PC-3 (cell line): Measurements from ENCODE around the gene USH1C. TPM values are rescaled to one million over a fixed set of nuclear protein-coding genes. Genes with fewer than 3 reads are reported as not detected.

Source experiments
- ATAC-seq: fragments of 200-7000 bp; cut with Tn5 transposase; 2 replicates; pipeline ENCODE4 v1.9.1; 2020; ENCODE audit warnings: mild to moderate bottlenecking, moderate library complexity
- BruUV-seq: library from RNA; stranded (reverse); fragments of 400-500 nt; replicated peaks from 2 replicates; lab custom pipeline; 2021; lab: Mats Ljungman, UMichigan
- CTCF ChIA-PET: fragments of 300-600 bp; sonication (Branson Sonifier 250); formaldehyde crosslinking; loops from one replicate; lab custom pipeline; 2022; ENCODE audit warnings: antibody characterized with exemption; lab: Charles Lee
- POLR2A ChIA-PET: fragments of 300-600 bp; sonication (Branson Sonifier 250); formaldehyde crosslinking; loops from one replicate; lab custom pipeline; 2022; ENCODE audit warnings: antibody characterized with exemption; ENCODE audit not compliant: unreplicated experiment; lab: Charles Lee
- DNase-seq: peaks from one replicate; pipeline ENCODE4 v3.0.0-alpha.2; 2015
- H2AFZ ChIP-seq: fragments of 300-600 bp; sonication (generic); 2 replicates; pipeline ENCODE4 v1.6.0; 2016; ENCODE audit warnings: antibody characterized with exemption, low read length
- H3F3A ChIP-seq: fragments of 300-600 bp; sonication (generic); one replicate; pipeline ENCODE4 v1.6.0; 2017; ENCODE audit warnings: antibody characterized with exemption, low read length, control low read depth, mild to moderate bottlenecking; ENCODE audit not compliant: unreplicated experiment
- H3K27ac ChIP-seq: fragments of 300-600 bp; sonication (generic); 2 replicates; pipeline ENCODE4 v1.5.1; 2016; ENCODE audit warnings: mild to moderate bottlenecking, low read length
- H3K27me3 ChIP-seq: fragments of 300-600 bp; sonication (generic); 2 replicates; pipeline ENCODE4 v1.6.1; 2016; ENCODE audit warnings: low read length, mixed read lengths
- H3K36me3 ChIP-seq: fragments of 300-600 bp; sonication (generic); 2 replicates; pipeline ENCODE4 v1.6.1; 2016; ENCODE audit warnings: low read depth, mixed run types, low read length, mixed read lengths
- H3K4me1 ChIP-seq: fragments of 300-600 bp; sonication (generic); 2 replicates; pipeline ENCODE4 v1.5.1; 2016; ENCODE audit warnings: low read length; ENCODE audit not compliant: insufficient read depth
- H3K4me2 ChIP-seq: fragments of 300-600 bp; sonication (generic); 2 replicates; pipeline ENCODE4 v1.6.0; 2016; ENCODE audit warnings: low read length
- H3K4me3 ChIP-seq: fragments of 300-600 bp; sonication (generic); 2 replicates; pipeline ENCODE4 v1.5.1; 2016; ENCODE audit warnings: mild to moderate bottlenecking, low read length, mixed read lengths
- H3K79me2 ChIP-seq: fragments of 300-600 bp; sonication (generic); 2 replicates; pipeline ENCODE4 v1.6.1; 2017; ENCODE audit warnings: low read length, mixed read lengths
- H3K9ac ChIP-seq: fragments of 300-600 bp; sonication (generic); 2 replicates; pipeline ENCODE4 v1.6.0; 2016; ENCODE audit warnings: mild to moderate bottlenecking, low read length
- H3K9me2 ChIP-seq: fragments of 300-600 bp; sonication (generic); replicated peaks from 2 replicates; pipeline ENCODE4 v1.6.1; 2016; ENCODE audit warnings: mixed run types, low read length, mixed read lengths
- H3K9me3 ChIP-seq: fragments of 300-600 bp; sonication (generic); 2 replicates; pipeline ENCODE4 v1.6.1; 2016; ENCODE audit warnings: low read length, mixed read lengths
- H4K20me1 ChIP-seq: fragments of 300-600 bp; sonication (generic); 2 replicates; pipeline ENCODE4 v1.6.1; 2016; ENCODE audit warnings: low read length, mixed read lengths
- EZH2 ChIP-seq: fragments of 300-600 bp; sonication (generic); IDR thresholded peaks from one replicate; pipeline ENCODE4 v1.6.1; 2017; ENCODE audit warnings: antibody characterized with exemption, mild to moderate bottlenecking, low read length; ENCODE audit not compliant: unreplicated experiment
- EZH2phosphoT487 ChIP-seq: fragments of 300-600 bp; sonication (generic); IDR thresholded peaks from 2 replicates; pipeline ENCODE4 v1.6.1; 2018; ENCODE audit warnings: mild to moderate bottlenecking, antibody characterized with exemption, low read length, borderline replicate concordance
- intact Hi-C: fragments of 100-400 bp; cut with micrococcal nuclease; formaldehyde crosslinking; loops from 2 replicates; pipeline ENCODE4 v1.9.0; 2023
- total RNA-seq: library from RNA; depleted of rRNA; stranded (reverse); fragments of >200 nt; gene quantifications from 2 replicates; pipeline ENCODE4 v1.2.3, GENCODE V29; 2014
- TF ChIP-seq, protein P1 (sequence below): fragments of 300-600 bp; sonication (generic); conservative IDR thresholded peaks from 2 replicates; pipeline ENCODE4 v1.5.1; 2017; ENCODE audit warnings: antibody characterized with exemption, low read depth, mild to moderate bottlenecking, low read length

Gene USH1C
- total RNA-seq, 1 experiment from 2014 or later, result not detected

DNA sequence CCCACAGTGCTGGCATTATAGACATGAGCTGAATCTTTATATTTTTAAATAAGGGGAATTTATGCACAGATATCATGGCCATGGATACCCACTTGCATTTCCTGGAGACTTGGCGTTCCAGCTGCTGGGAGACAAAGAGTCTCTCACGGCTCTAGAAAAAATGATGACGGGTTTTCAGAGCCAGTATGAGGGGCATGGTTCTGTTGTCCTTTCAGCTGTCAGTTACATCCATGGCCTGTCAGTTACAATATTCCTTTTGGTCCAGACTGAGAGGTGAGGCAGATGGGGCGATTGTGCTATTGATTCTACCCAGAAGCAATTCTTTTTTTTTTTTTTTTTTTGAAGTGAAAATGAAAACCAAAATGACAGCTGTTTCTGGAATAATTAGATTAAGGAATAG, 29.7 kb downstream of the USH1C start:
- TF ChIP-seq, protein P1, sequence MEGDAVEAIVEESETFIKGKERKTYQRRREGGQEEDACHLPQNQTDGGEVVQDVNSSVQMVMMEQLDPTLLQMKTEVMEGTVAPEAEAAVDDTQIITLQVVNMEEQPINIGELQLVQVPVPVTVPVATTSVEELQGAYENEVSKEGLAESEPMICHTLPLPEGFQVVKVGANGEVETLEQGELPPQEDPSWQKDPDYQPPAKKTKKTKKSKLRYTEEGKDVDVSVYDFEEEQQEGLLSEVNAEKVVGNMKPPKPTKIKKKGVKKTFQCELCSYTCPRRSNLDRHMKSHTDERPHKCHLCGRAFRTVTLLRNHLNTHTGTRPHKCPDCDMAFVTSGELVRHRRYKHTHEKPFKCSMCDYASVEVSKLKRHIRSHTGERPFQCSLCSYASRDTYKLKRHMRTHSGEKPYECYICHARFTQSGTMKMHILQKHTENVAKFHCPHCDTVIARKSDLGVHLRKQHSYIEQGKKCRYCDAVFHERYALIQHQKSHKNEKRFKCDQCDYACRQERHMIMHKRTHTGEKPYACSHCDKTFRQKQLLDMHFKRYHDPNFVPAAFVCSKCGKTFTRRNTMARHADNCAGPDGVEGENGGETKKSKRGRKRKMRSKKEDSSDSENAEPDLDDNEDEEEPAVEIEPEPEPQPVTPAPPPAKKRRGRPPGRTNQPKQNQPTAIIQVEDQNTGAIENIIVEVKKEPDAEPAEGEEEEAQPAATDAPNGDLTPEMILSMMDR, result no peak
- no peak overlapping the region for H3K9ac ChIP-seq
- H3K27ac ChIP-seq, result no peak overlapping the region
- peaks cover 53% of the 10 kb centered on the region for H3K27me3 ChIP-seq
- no peaks in the 10 kb centered on the region for H3K79me2 ChIP-seq
- no peaks in the 10 kb centered on the region for H3K9me2 ChIP-seq
- no peak overlapping the region for H3K4me2 ChIP-seq
- POLR2A ChIA-PET, result no interaction called here
- no peak overlapping the region for H2AFZ ChIP-seq
- no TSS peak for BruUV-seq
- H4K20me1 ChIP-seq, result no peaks in the 10 kb centered on the region
- no peak for DNase-seq
- CTCF ChIA-PET, result no interaction called here
- H3K9me3 ChIP-seq, result no peaks in the 10 kb centered on the region
- no peaks in the 10 kb centered on the region for H3K4me1 ChIP-seq
- no peak overlapping the region for H3K4me3 ChIP-seq
- ATAC-seq, result no peak
- no peaks in the 10 kb centered on the region for H3K36me3 ChIP-seq
- H3F3A ChIP-seq, result no peaks in the 10 kb centered on the region
- intact Hi-C loops, result no loop called here

DNA sequence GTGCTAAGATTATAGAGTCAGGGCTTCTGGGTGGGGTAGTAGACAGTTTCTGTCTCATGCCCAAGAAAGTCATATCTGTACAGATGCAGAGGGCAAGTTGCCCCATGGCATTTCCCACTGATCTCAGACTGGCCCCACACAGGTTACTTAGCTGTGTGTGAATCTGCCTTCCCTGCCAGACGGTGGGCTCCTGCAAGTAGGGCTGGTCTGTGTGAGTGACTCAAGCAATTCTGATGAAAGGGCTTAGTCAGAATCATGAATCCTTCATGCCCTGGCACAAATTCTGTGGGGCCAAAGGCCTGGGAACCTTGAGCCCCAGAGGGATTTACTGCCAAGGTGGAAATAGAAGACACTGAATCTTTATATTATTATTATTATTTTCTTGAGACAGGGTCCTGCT, 30.4 kb downstream of the USH1C start:
- H3K27ac ChIP-seq, result no peak overlapping the region
- no peaks in the 10 kb centered on the region for H3F3A ChIP-seq
- no peak for TF ChIP-seq EZH2phosphoT487
- TF ChIP-seq, protein P1, result no peak
- no peak for TF ChIP-seq EZH2
- H2AFZ ChIP-seq, result no peak overlapping the region
- no peak for ATAC-seq
- no peaks in the 10 kb centered on the region for H3K9me2 ChIP-seq
- no peaks in the 10 kb centered on the region for H3K9me3 ChIP-seq
- CTCF ChIA-PET, result no interaction called here
- POLR2A ChIA-PET, result no interaction called here
- no peaks in the 10 kb centered on the region for H4K20me1 ChIP-seq
- DNase-seq, result no peak
- no TSS peak for BruUV-seq
- no peaks in the 10 kb centered on the region for H3K79me2 ChIP-seq
- no peak overlapping the region for H3K4me2 ChIP-seq
- H3K4me1 ChIP-seq, result no peaks in the 10 kb centered on the region
- no peak overlapping the region for H3K9ac ChIP-seq
- peaks cover 53% of the 10 kb centered on the region for H3K27me3 ChIP-seq
- H3K4me3 ChIP-seq, result no peak overlapping the region
- intact Hi-C loops, result no loop called here
- no peaks in the 10 kb centered on the region for H3K36me3 ChIP-seq

DNA sequence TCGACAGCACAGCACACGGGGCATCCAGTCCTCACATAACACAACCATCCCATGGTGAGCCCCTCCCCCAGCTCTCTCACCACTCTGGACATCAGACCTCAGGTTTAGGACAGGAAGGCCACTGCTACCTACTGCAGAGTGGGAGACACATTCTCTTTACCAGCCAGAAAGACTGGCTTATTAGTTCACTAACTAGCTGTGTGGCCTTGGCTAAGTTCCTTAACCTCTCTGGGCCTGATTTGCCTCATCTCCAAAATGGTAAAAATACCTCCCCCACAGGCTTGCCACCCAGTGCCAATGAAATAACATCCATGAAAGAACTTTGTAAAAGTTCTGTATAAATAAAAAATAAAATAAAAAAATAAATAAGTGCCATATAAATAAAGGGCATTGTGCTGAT, 32.1 kb downstream of the USH1C start:
- H3K4me3 ChIP-seq, result no peak overlapping the region
- no peaks in the 10 kb centered on the region for H3K36me3 ChIP-seq
- H3K9me2 ChIP-seq, result no peaks in the 10 kb centered on the region
- ATAC-seq (no peak), DNase-seq (no peak)
- no peak overlapping the region for H3K9ac ChIP-seq
- intact Hi-C loops, result no loop called here
- H3K79me2 ChIP-seq, result no peaks in the 10 kb centered on the region
- H3K4me2 ChIP-seq, result no peak overlapping the region
- ChIA-PET CTCF (interaction anchor here (0.7 kb wide), 1 partner anchor 16 kb away, joined by 3 read pairs; no protein-coding TSS in a partner anchor), POLR2A (no interaction called here)
- H4K20me1 ChIP-seq, result no peaks in the 10 kb centered on the region
- H2AFZ ChIP-seq, result no peak overlapping the region
- no peaks in the 10 kb centered on the region for H3K4me1 ChIP-seq
- BruUV-seq, result no TSS peak
- H3F3A ChIP-seq, result no peaks in the 10 kb centered on the region
- TF ChIP-seq EZH2, result no peak
- TF ChIP-seq, protein P1, result no peak
- TF ChIP-seq EZH2phosphoT487, result no peak
- H3K27me3 ChIP-seq, result peaks cover 49% of the 10 kb centered on the region
- H3K27ac ChIP-seq, result no peak overlapping the region
- H3K9me3 ChIP-seq, result no peaks in the 10 kb centered on the region
